ENCODE results near the gene NPAS2. TPM values are rescaled to one million over a fixed set of nuclear protein-coding genes. Genes with fewer than 3 reads are reported as not detected.

NPAS2 gene
- total and polyA plus RNA-seq, 2 donors (not counting 3 experiments of a cell fraction or from before 2014, with no cell fraction given) = 29.0 to 53.9 TPM

GRCh38 chr2:100976645-100977391 lies 156.9 kb downstream of the NPAS2 start:
- no peak for TF ChIP-seq EZH2 (IDR thresholded peaks at IDR 0.05; ENCODE audit: borderline replicate concordance, low read depth, low read length, severe bottlenecking)
- no peak for TF ChIP-seq CTCF (IDR thresholded peaks at IDR 0.05; ENCODE audit: extremely low read depth in 1 of 2, insufficient read depth in 1 of 2, low read depth in 1 of 2, low read length in 2 of 2)
- TF ChIP-seq GATA2 (IDR thresholded peaks at IDR 0.05; ENCODE audit: insufficient read depth, insufficient read length, low read depth, low read length) = no peak
- no peak for TF ChIP-seq MYC (IDR thresholded peaks at IDR 0.05; ENCODE audit: low read depth, low read length)
- TF ChIP-seq POLR2AphosphoS5 (IDR thresholded peaks at IDR 0.05; ENCODE audit: insufficient read depth, low read depth, low read length) = no peak
- TF ChIP-seq FOS (IDR thresholded peaks at IDR 0.05; ENCODE audit: borderline replicate concordance, insufficient read depth, low read length) = no peak
- no peak for TF ChIP-seq JUN (IDR thresholded peaks at IDR 0.05; ENCODE audit: borderline replicate concordance, insufficient read depth, insufficient read length, low read depth)
- no peak for TF ChIP-seq POLR2A (IDR thresholded peaks at IDR 0.05; ENCODE audit: low read depth, low read length)
- TF ChIP-seq MAX (IDR thresholded peaks at IDR 0.05; ENCODE audit: insufficient read depth, insufficient read length) = no peak
- H3K36me3 ChIP-seq (ENCODE audit: control insufficient read depth in 2 of 2, extremely low read depth in 1 of 2, insufficient read depth in 2 of 2, low read length in 2 of 2) = peaks cover 4 to 28% of the 10 kb centered on the region in 2 experiments
- dilution Hi-C loops (cut with MboI; ENCODE audit: extremely low pct_ligation_motif_present, low sequenced_read_pairs) (no loop called here), intact Hi-C loops (cut with micrococcal nuclease) (no loop called here)
- CTCF ChIA-PET = interaction anchor here (1.8 to 3.9 kb wide), 3 partner anchors 17 to 247 kb away, joined by 4 to 22 read pairs (median 6); no protein-coding TSS in a partner anchor
- BruUV-seq (replicated peaks) = no TSS peak
- no peak for FAIRE-seq
- H3K9me3 ChIP-seq (replicated peaks; ENCODE audit: control insufficient read depth, insufficient read depth, low read length) = no peaks in the 10 kb centered on the region
- peaks cover 11% of the 10 kb centered on the region for H3K4me1 ChIP-seq (ENCODE audit: control insufficient read depth, extremely low read depth, insufficient read depth, low read length)
- no peaks in the 10 kb centered on the region for H3K27me3 ChIP-seq (ENCODE audit: control insufficient read depth in 2 of 2, insufficient read depth in 2 of 2, low read length in 2 of 2)
- no peak overlapping the region for H3K9ac ChIP-seq (replicated peaks; ENCODE audit: extremely low read depth, insufficient read depth, low read length)
- H4K20me1 ChIP-seq (replicated peaks; ENCODE audit: control insufficient read depth, extremely low read depth, insufficient read depth, low read length) = no peaks in the 10 kb centered on the region
- DNase-seq (ENCODE audit: low read depth, low spot score) = no peak
- H3K4me3 ChIP-seq (replicated peaks in 1 of 3; ENCODE audit: insufficient read depth in 1 of 3, low read depth in 1 of 3, low read length in 3 of 3) = no peak overlapping the region
- H2AFZ ChIP-seq (ENCODE audit: low read depth, low read length) = no peak overlapping the region
- no peak overlapping the region for H3K27ac ChIP-seq (ENCODE audit: insufficient read depth, low read depth, low read length)
- POLR2A ChIA-PET = no interaction called here
- H3K9me1 ChIP-seq (replicated peaks; ENCODE audit: control insufficient read depth, extremely low read depth, insufficient read depth, low read length) = no peaks in the 10 kb centered on the region
- H3K79me2 ChIP-seq (ENCODE audit: control insufficient read depth, insufficient read depth, low read length) = no peaks in the 10 kb centered on the region
- H3K4me2 ChIP-seq (ENCODE audit: insufficient read depth, low read length) = no peak overlapping the region
